A172 (cell line): Measurements from ENCODE around the gene ZFAND6. TPM values are rescaled to one million over a fixed set of nuclear protein-coding genes. Genes with fewer than 3 reads are reported as not detected.
"Not testable (repeated sequence)": the region's sequence is repeated elsewhere in the genome, so short reads cannot be mapped to it uniquely, and the experiment has no call there.

Experiments
- DNase-seq: peaks from one replicate; pipeline ENCODE4 v3.0.0-alpha.2; 2015; ENCODE audit warnings: low spot score
- total RNA-seq: library from RNA; depleted of rRNA; stranded (reverse); fragments of >200 nt; shearing (Covaris generic); gene quantifications from 2 replicates; pipeline ENCODE4 v1.2.3, GENCODE V29; 2014

The ZFAND6 gene
- total RNA-seq, 1 experiment from 2014 or later, result 113 TPM

DNA sequence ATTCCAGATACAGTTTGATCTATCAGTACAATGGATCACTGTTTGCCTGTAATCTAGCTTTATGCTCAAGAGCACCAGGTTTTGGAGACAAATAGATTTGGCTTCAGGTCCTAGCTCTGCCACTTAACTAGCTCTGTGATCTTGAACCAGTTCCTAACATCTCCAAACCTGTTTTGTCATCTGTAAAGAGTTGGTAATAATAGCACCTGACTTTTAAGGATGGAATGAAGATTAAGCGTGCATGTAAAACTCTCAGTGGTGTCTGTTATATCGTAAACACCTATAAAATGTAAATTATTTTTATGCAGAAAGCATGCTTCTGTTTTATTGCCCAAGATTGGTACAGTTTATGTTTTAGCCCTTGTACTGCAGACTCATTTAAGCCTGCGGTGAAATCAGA lies 36.5 kb downstream of the ZFAND6 start:
- DNase-seq, result no peak

- no peak for DNase-seq
These were observed 38.9 kb downstream of the ZFAND6 start for GRCh38 chr15:80098341-80098740.

- DNase-seq, result no peak
These were observed 39.8 kb downstream of the ZFAND6 start for GRCh38 chr15:80099241-80099640.

DNA sequence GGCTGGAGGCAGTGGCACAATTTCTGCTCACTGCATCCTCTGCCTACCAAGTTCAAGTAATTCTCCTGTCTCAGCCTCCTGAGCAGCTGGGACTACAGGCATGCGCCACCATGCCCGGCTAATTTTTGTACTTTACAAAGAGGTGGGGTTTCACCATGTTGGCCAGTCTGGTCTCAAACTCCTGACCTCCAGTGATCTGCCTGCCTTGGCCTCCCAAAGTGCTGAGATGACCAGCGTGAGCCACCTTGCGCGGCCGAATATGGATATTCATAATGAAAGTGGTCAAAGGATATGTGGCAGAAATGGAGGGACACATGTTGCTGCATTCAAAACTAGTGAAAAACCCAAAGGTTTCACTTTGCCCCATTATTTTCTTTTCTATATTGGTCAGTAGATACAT lies 40.2 kb downstream of the ZFAND6 start:
- DNase-seq, result not testable (repeated sequence)

- DNase-seq, result no peak
These were observed 40.8 kb downstream of the ZFAND6 start for GRCh38 chr15:80100247-80100646.

DNA sequence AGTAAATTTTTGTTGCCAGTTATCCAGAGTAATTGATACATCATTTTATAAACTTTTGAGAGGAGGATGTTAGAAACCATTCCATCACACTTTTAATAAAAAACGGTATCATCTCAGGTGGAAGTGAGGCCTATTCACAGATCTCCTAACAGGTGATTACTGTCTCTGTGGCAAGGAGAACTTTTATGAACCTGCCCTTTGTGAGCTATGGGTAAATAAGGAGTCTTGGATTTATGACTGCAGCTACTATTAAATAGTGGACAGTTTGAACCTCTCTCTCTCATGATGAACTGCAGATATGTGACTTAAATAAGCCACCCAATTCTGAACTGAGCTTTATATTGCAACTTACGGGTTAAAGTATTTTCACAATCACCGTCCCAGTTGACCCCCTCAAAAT lies 45.7 kb downstream of the ZFAND6 start:
- no peak for DNase-seq

DNA sequence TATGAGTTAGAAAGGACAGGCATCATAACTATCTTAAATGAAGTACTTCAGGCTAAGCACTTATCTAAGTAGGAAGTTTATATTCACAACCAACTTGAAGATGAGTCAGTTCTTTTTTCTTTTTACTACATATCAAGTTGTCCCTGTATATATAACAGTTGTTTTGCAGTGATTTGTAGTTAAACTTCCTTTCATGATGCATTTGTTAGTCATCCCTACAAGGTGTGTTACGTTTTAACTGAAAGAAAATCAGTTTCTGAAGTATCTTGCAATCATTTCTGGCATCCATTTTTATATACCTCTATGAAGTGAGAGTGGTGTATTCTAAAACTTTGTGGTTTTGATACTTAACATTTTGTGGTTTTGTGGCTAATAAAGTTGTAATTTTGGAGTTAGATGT lies 46.1 kb downstream of the ZFAND6 start:
- DNase-seq, result peak; percentile 76

GRCh38 chr15:80106051-80106450 lies 46.6 kb downstream of the ZFAND6 start:
- peak; percentile 6 for DNase-seq

DNA sequence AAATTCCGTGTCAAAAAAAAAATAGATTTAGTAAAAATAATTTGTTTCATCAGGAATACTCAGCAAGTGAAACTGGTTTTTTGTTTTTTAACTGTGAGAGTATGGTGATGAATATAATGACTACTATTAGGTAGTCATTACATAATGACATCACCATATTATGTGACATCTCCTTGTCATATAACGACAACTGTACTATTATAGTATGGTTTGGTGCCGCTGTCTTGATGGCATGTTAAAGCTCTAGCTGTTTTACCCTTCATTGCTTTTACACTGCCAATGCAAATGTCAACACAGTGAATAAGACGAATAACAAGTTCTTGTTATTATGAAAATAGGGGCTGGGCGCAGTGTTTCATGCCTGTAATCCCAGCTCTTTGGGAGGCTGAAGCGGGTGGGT lies 47.7 kb downstream of the ZFAND6 start:
- DNase-seq, result no peak

- no peak for DNase-seq
These were observed 48.3 kb downstream of the ZFAND6 start for GRCh38 chr15:80107774-80108173.

DNA sequence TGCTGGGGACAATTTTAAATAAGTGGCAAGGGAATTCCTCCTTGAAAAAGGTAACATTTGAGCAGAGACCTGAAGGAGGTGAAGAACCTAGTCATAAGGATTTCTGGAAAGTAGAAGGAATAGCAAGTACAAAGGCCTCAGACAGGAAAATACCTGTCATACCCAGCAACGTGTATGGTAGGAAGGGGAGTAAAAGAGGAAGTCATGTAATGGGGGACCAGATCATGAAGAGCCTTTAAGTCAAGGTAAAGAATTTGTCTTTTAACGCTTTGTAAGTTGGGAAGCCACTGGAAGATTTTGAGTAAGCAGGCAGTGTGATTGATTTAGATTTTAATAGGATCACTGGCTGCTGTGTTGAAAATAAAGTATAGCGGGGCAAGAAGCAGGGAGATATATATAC lies 49.9 kb downstream of the ZFAND6 start:
- no peak for DNase-seq

DNA sequence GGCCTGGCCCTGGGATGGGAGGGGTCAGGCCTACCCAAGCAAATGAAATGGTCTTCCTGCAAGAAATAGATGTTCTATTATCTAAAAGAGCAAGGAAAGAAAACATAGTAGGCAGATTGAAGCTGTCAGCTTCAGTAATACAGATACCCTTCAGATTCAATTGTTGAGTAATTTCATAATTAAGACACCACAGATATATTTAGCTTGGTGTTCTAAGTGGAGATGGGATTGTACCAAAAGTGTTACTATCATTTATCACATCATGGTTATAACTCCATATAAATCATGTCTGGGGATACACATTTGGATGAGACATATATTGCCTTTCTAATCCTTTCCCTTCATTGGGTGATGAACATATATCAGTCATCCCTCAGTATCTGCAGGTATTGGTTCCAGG lies 51.4 kb downstream of the ZFAND6 start:
- no peak for DNase-seq

GRCh38 chr15:80114114-80114513 lies 54.6 kb downstream of the ZFAND6 start:
- no peak for DNase-seq

DNA sequence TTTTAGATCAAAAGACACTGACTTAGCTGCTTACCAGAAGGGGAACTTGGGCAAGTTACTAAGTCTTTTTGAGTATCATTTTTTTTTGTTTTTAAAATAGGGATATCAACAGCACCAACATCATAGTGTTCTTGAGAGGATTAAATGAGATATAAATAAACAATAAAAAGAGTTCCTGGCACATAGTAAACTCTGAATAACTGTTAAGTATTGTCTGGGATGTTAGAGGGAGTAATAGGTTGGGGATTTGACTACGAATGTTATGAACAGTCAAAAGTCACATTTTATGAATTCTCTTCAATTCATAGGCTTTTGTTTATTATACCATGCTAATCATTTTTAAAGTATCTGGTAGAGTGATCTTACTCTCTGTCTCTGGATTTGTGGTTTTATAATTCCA lies 55.5 kb downstream of the ZFAND6 start:
- DNase-seq, result no peak

DNA sequence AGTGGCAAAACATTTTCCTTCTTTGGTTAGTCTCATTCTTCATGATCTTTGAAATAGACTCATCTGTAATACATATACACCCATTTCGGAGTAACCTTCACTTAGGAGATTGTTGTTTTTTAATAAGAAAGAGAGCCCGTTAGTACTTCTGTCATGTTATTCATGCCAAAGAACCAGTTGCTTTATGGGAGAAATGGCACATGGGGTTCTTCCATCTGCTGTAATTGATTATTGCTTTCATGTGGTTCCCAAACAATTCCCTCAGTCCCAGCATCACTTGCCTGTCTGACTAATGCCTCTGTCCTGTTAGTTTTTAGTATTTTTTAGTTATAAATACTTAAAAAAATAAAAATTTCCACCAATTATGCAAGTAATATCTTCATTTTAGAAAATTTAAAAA lies 59.5 kb downstream of the ZFAND6 start:
- no peak for DNase-seq

GRCh38 chr15:80120636-80121035 lies 61.2 kb downstream of the ZFAND6 start:
- no peak for DNase-seq

DNA sequence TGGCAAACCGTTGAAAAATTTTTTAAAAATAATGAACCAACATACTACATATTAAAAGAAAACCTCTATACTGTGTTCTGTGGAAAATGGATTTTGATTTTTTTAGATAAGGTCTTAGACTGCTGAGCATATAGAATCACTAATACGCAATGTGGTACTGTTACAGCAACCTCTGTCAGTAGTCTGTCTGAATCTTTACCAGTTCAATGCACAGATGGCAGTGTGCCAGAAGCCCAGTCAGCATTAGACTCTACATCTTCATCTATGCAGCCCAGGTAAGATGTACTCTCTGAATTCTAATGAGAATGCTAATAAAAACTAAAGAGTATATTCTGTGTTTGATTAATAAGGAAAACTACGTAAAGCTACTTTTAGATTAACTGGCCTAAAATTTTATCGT lies 62.1 kb downstream of the ZFAND6 start:
- DNase-seq, result no peak

DNA sequence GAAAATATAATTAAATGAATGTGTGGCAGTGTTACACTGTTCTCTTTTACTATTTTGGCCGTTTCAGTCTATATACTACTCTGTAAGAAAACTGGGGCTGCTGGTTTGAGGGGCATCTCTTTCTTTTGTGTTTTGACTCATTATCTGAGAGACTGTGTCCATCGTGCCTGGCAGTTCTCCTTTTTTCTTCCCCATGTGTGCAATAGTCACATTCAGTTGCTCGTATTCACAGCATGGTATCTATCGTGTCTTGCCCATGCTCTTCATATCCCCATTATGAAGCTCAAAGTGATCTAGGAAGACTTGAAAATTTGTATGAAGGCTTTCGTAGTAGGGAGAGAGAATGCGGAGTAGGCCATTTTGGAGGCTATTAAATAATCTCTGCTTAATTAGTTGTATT lies 63.6 kb downstream of the ZFAND6 start:
- DNase-seq, result no peak

DNA sequence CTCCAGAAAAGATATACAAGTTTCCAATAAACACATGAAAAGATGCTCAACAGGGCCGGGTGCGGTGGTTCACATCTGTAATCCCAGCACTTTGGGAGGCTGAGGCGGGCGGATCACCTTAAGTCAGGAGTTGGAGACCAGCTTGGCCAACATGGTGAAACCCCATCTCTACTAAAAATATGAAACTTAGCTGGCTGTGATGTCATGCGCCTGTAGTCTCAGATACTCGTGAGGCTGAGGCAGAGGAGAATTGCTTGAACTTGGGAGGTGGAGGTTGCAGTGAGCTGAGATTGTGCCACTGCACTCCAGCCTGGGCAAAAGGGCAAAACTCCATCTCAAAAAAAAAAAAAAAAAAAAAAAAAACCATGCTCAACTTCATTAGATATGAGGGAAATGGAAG lies 67.8 kb downstream of the ZFAND6 start:
- not testable (repeated sequence) for DNase-seq

DNA sequence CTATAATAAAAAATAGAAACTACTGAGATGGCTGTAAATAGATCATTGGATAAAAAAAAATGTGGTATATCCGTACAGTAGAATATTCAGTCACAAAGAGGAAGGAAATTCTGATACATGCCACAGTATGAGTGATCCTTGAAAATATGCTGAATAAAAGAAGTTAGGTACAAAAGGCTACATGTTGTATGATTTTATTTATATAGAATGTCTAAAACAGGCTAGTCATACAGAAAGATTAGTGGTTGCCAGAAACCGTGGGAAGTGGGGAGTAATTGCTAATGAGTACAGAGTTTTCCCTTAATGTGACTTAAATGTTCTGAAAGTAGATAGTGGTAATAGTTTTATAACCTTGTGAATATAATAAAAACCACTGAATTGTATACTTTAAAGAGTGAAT lies 68.4 kb downstream of the ZFAND6 start:
- no peak for DNase-seq

- no peak for DNase-seq
These were observed 72.9 kb downstream of the ZFAND6 start for GRCh38 chr15:80132382-80132781.

GRCh38 chr15:80136854-80137253 lies 77.4 kb downstream of the ZFAND6 start:
- no peak for DNase-seq

- DNase-seq, result no peak
These were observed 79.5 kb downstream of the ZFAND6 start for GRCh38 chr15:80138961-80139360.

DNA sequence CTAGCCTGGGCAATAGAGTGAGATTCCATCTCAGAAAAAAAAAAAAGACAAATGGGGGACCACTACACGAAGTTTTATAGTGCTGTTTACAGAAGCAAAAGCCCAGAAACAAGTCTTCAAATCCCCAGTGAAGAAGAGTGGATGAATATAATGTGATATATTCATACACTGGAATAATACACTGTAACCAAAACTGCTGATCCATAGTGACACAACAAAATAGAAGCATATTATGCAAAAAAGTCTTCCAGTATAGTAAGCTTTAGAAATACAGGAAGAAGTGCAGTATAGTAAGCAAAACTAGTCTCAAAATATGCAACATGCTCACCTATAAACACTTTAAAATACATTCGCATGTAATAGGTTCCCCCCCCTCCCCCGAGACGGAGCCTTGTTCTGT lies 81.4 kb downstream of the ZFAND6 start:
- DNase-seq, result no peak
